HCEC 1CT (cell line): ENCODE results near the gene PCAT6.

ENCODE experiments used
- DNase-seq: peaks from one replicate; pipeline ENCODE4 v3.0.0-alpha.2; 2017

Gene PCAT6

DNA sequence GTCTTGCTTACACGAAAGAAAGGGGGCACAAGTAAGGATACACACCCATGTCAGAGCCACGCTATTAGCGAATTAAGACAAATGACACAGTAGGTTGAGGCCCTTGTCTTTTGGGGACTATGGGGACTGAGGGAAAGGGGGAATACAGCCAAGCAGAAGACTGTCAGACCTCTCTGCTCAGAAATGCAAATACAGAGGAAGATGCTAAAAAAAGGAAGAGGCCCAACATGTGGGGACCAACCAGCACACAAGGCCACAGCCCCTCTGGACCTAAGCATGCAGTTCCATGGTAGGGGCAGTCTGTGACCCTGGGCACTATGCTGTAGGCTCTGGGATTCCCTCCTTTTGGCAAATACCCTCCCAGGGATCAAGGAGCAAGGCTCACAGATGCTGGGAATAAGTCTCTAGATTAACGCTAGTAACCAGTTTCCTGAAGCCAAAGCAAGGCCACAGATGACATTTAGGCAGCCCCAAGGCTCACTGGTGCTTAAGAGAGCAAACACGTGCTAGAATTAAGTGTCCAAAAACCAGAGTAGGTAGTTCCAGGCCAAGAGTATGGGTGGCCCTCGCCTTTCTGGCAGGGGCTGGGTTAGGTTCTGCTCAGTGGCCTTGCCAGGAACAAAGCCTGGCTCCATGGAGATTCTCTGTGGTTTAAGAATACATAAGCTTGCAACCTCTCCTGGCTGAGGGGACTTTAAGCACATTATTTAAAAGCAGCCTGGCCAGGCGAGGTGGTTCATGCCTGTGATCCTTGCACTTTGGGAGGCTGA, 40.0 kb downstream of the PCAT6 start:
- no peak for DNase-seq

GRCh38 chr1:202852163-202852904, 41.6 kb downstream of the PCAT6 start:
- peak; percentile 30 for DNase-seq

DNA sequence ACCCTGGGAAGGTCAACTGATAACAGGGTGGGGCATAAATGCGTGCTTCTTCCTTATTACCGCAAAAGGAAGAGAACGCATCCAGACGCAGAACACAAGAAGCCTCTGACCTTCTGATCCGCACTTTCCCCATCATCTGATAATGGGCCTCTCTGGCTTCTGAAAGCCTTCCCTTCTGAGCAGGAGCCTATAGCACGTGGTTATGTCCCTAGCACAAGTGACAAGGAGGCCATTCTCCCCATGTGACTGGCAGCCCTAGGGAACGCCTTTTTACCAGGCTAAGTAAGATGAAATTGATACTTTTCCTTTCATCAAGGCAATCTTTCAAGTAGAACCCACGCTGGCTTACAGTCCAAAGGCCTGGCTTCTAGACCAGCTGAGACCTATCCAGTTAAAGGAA, 44.0 kb downstream of the PCAT6 start:
- DNase-seq = no peak

- no peak for DNase-seq
These were observed 45.3 kb downstream of the PCAT6 start for GRCh38 chr1:202856014-202856413.

DNA sequence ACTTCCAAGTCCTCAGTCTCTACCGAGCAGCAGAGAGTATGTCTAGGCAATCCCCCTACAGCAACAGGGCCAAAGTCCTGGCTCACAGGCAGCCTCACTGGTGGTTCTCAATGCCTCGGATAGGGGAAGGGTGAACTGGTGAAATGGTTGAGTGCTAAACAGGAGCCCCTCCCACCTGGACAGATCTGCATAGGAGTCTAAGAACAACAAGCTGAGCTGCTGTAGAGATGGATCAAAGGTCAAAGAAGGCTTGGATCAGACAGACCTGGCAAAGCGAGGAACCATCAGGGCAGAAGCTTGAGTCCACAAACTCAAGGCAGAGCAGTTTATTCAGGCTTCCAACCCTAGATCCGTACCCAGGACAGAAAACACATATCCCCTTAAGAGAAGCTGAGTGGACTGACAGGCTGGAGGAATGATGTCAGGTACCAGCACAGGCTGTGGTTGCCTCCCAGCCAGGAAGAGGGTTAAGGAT, 46.4 kb downstream of the PCAT6 start:
- no peak for DNase-seq

- peak; percentile 45 for DNase-seq
These were observed 47.6 kb downstream of the PCAT6 start for GRCh38 chr1:202858331-202858730.

DNA sequence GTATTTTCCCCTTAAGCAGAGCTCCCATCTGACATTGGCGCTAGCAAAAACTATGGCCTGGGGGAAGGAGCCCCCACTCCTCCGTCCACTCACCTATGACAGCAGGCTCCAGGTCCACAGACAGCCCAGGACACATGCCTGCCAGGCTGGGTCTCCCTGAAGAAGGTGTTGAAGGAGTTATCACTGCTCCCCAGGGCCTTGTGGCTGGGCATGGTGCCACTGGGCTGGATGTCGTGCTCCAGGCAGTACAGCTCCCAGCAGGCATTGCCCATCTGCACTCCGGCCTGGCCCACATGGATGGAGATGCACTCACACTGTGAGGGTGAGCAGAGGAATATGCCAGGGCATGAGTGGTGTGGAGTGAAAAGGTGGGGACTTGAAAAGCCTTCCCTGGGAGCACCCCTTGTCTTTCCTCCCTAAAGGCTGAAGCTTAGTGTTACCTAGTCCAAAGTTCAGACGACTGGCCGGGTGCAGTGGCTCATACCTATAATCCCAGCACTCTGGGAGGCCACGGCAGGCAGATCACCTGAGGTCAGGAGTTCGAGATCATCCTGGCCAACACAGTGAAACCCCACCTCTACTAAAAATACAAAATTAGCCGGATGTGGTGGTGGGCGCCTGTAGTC, 48.1 kb downstream of the PCAT6 start:
- DNase-seq = no peak

DNA sequence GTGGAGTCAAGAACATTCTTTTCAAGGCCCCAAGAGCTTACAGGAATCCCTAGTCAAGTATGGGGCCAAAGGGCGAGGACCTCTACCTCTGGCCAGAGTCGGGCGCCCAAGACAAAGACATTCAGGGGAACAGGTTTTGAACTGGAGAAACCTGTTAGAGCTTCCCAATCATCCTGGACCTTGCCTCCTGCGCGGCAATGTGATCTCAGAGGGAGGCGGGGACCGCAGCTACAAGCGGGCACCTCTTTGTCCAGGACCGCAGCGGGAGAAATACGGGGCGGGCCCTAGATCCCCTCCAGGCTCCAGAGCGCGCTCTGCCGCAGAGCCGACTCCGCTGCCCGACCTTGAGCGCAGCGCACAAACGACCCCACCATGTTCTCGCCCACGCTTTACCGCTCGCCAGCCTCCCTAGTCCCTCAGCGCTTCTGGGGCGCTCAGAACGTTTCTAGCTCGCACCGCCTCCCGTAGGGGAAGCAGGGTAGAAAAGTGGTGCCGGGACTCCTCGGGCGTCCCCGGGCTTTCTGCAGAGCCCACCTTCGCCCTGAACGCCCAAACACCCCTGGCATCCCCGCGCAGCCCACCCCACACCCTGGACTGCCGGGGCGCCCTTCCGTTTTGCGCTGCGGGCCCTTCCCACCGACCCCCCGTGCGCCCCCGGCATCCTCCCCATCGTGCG, 50.1 kb downstream of the PCAT6 start:
- peak; percentile 20 for DNase-seq
